GM21528 (cell line): Measurements from ENCODE around the gene TMEM184B.
"Not testable (repeated sequence)": the region's sequence is repeated elsewhere in the genome, so short reads cannot be mapped to it uniquely, and the experiment has no call there.

Source experiments
- ATAC-seq: cut with Tn5 transposase; IDR thresholded peaks from one replicate; pipeline ENCODE4 v1.9.1; 2021; ENCODE audit warnings: mild to moderate bottlenecking, moderate library complexity; ENCODE audit not compliant: unreplicated experiment, low FRiP score

Gene TMEM184B

DNA sequence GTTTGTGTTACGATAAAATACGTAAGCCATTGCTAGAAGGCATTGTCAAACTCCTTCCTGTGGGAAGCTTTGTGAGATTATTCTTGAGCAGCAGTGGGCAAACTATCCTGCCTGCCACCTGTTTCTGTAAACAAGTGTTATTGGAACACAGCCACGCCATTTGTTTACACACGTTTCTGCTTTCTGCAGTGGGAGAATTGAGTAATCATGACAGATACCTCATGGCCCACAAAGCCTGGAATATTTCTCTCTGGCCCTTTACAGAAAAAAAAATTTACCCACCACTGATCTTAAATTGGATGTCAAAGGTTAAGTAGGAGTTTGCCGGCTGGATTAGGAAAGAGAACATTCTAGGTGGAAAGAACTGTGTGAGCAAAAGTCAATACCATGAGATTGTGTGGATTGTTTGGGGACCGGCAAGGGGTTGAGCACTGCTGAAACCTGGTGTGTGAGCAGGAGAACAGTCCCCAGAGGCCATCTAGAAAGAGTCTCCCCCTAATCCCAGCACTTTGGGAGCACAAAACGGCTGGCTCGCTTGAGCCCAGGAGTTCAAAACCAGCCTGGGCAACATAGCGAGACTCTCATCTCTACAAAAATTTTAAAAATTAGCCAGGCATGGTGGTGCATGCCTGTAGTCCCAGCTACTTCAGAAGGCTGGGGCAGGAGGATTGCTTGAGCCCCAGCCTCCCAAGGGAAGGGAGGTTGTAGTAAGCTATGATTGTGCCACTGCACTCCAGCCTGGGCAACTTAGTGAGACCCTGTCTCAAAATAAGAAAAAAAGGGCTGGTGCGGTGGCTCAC, 85.2 kb downstream of the TMEM184B start:
- no peak for ATAC-seq

DNA sequence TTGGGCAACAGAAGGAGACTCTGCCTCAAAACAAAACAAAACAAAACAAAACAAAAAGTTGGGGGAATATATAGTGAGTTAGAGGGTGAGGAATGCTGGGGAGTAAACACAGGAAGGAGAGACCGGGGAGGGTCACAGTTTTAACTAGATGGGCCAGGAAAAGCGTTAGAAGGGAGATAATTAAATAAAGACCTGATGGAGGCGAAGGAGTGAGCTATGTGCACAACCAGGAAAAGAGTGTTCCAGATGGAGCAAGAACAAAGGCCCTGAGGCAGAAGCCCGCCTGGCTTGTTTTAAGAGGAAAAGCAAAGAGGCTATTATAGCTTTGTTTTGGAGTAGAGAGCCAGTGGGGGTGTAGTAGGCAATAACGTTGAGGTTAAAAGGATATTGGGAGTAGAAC, 86.4 kb downstream of the TMEM184B start:
- no peak for ATAC-seq

DNA sequence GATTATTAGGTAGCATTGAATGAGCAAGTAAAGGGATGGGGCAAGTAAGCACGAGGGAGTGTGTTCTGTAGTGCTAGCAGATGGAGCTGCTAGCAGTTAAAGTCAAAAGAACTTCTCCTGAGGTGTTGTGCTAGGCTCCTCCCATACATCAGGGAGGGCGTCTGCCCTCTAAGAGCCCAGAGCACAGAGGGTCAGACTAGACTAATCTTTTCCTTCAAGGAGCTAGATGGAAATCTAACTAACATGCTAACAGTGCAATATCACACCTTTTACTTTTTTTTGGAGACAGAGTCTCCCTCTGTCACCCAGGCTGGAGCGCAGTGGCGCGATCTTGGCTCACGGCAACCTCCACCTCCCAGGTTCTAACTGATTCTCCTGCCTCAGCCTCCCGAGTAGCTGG, 88.0 kb downstream of the TMEM184B start:
- ATAC-seq: no peak

DNA sequence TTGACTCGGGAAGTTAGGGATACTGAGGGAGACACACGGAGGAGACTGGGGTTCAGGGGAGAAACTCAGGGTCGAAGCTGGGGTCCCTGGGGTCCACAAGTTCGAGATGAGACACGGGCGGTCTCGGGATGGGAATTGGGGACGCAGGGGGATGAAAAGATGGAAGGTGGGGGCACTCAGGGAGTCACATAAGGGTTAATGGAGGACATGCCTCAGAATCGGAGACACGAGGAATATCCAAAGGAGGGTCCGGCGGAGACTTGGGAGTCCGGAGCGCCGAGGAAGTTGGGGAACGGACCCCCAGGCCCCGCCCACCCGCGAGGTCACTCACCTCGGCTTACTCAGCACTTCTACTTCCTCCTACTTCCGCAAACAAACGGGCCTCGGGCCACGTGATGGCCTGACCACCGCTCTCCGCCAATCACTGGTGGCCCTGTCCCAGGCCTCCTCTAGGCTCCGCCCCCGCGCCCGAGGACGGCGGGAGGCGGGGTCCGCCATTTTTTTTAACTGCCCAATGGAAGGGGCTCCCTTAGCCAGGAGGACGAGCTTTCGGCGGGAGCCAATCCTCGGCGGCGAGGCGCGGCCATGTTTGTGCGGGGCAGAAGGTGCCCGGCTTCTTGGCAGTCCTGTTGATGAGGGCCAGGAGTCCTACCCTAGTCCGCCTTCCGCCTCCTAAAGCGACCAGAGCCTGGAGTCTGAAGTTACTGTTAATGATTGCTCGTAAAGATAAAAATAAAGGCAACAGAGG, 91.2 kb downstream of the TMEM184B start, which contains the start of gene PLA2G6:
PLA2G6 (minus strand) TSS at position 378 of the 748 bp plus-strand sequence. CDS start 12,404 bp downstream, outside the sequence.
- ATAC-seq: peak; percentile 83

DNA sequence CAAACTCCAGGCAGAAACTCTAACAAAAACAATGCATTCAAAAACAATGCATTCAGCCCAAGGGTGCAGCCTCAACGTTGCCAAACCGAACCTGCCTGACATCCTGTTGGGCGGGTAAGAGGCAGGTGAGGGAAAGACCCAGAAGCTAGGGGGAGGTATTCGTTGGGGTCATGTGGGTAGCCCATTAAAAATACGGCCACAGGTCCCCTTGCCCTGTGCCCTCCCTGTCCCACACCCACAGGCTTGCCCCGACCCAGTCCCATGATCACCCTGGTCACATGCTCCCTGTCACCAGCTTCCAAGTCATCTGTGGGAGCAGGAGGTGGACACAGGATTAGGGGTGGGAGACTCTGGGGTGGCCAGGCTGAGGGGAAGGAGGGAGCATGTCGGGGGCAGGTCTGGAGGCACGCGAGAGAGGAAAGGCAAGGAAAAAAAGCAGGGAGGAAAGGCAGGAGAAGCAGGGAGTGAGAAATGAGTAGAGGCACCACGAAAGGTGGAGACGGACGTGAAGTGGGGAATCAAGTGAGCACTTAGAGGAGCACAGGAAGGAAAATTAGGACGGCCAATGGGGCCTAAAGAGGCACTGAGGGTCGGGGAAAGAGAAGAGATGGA, 91.9 kb downstream of the TMEM184B start:
- ATAC-seq: no peak

DNA sequence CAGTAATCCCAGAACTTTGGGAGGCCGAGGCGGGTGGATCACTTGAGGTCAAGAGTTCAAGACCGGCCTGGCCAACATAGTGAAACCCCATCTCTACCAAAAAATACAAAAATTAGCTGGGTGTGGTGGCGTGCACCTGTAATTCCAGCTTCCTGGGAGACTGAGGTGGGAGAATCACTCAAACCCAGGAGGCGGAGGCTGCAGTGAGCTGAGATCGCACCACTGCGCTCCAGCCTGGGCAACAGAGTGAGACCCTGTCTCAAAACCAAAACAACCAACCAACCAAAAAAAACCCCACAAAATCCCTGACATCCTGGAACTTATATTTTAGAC, 94.2 kb downstream of the TMEM184B start:
- not testable (repeated sequence) for ATAC-seq

DNA sequence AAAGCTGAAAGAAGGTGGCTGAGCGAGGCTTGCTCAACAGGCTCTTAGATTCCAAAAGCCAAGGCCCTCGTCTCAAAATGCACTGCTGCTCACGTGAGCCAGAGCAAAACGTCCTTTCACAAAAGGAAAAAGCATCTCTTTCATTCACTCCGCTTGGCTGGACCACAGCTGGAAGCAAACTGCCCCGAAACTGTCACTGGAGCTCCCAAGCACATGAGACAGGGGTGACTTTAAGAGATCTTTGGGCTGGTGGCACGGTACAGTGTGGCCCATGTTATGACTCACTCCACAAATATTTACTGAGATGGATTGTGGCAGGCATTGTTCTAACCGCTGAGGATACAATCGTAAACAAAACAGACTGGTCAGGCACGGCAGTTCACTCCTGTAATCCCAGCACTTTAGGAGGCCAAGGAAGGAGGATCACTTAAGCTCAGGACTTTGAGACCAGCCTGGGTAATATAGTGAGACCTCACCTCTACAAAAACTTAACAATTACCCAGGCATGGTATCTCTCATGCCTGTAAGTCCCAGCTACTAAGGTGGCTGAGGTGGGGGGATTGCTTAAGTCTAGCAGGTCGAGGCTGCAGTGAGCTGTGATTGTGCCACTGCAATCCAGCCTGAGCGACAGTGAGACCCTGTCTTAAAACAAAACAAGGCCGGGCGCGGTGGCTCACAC, 94.7 kb downstream of the TMEM184B start:
- ATAC-seq: no peak

DNA sequence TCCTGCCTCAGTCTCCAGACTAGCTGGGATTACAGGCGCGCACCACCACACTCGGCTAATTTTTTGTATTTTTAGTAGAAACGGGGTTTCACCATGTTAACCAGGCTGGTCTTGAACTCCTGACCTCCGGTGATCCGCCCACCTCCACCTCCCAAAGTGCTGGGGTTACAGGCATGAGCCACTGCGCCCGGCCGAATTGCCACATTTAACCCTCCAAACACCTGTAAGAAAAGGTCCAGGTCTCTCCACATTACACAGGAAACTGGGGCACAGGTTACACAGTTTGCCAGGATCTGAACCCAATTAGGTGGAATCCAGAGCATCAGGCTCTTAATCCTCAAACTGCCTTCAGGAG, 95.3 kb downstream of the TMEM184B start:
- not testable (repeated sequence) for ATAC-seq

DNA sequence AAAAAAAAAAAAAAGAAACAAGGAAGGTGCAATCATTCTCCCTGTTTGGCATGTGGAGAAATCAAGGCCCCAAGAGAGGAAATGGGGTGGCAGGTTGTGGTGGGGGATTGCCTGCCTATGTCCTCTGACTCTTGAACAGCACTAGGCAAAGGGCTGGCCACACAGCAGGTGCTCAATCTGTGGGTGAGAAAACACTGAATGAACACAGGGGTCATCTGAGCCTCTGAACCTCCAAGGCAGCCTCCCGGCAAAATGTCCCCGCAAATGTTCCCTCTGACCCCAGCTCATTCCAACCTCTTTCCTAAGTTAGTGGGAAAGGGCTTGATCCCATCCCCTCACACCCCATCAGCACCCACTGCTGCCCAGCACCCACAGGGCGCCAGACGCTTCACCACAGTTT, 95.8 kb downstream of the TMEM184B start:
- ATAC-seq: no peak

DNA sequence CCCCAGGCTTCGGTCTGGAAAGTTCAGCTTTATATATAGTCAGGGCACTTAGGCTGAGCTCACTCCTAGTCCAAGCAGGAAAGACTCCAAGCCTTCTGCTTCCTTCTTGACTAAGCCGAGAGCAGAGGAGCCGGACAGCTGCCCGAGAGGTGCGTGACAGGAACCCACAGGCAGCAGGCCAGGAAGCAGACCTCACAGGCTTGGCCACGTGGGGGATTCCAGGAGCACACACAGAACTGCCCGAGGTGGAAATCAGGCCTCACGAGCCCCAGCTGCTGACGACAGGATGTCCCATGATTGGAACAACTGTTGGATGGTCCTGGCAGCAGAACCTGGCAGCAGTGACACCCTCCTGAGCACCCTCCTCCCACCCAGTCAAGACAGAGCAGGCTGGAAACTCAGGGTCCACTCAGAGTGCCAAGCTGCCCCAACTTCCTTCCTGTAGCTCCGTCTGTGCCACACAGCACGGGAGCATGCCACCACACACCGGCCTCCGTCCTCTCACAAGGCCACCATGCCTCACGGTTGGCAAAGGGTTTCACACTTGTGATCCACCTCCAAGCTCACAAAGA, 96.6 kb downstream of the TMEM184B start:
- no peak for ATAC-seq

DNA sequence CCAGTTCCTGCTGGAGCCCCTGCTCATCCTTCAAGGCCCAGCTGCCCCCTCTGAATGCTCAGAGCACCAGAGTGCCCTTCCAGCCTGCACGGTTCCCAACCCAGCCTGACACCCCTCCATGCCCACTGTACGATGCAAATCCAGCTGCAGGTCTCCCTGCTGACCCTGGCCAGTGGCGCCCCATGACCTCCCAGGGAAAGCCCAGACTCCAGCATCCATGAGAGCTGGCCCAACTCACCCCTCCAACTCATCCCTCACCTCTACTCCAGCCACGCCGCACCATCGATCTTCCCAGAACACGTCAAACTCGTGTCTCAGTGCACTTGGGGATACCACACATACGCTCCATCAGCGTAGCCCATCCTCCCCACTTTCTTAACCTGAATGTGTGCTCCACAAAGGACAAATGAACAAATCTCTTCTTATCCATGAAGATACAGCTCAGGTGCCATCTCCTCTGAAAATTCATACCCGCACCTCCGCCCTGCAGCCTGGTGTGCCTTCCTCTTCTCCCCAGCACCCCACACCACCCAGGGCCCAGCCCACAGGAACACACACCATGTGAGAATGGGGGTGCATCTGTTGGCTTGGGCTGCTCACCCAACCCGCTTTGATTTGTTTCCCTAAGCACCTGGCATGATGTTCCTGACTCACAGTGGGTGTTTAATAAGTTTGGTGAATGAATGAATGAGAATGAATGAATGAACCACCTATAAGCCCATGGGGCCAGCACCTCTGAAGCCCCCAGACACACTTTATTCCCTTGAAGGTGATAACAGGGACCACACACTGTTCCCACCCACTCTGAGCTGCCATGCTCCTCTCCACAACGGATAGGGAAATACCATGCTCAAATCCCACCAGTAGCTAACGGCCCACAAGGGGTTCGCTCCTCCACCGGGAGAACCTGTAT, 97.3 kb downstream of the TMEM184B start:
- ATAC-seq: no peak

DNA sequence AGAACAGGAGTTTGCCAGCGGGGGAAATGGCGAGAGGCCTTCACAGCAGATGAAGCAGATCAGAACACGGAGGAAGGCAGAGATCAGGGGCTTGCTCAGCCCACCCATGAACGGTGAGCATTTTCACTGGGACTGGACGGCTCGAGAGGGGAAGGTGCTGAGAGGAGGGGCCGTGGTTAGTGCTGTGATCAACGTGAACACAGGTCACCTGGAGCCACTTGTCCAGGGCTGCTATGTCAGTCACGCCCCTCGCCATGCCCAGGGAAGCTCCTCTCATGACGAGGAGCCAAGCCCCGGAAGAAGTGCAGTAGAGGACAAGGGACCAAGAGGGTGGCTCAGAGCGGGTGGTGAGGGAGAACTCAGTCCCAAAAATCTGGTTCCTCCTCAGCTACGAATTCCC, 98.2 kb downstream of the TMEM184B start:
- no peak for ATAC-seq

DNA sequence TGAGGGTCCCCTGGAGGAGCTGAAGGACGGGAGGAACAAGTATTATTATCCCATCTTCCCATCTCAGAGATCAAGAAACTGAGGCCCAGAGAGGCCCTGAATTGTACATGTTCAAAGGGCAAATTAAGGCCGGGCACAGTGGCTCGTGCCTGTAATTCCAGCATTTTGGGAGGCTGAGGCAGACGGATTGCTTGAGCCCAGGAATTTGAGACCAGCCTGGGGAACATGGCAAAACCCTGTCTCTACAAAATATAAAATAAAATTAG, 99.2 kb downstream of the TMEM184B start:
- ATAC-seq: no peak

DNA sequence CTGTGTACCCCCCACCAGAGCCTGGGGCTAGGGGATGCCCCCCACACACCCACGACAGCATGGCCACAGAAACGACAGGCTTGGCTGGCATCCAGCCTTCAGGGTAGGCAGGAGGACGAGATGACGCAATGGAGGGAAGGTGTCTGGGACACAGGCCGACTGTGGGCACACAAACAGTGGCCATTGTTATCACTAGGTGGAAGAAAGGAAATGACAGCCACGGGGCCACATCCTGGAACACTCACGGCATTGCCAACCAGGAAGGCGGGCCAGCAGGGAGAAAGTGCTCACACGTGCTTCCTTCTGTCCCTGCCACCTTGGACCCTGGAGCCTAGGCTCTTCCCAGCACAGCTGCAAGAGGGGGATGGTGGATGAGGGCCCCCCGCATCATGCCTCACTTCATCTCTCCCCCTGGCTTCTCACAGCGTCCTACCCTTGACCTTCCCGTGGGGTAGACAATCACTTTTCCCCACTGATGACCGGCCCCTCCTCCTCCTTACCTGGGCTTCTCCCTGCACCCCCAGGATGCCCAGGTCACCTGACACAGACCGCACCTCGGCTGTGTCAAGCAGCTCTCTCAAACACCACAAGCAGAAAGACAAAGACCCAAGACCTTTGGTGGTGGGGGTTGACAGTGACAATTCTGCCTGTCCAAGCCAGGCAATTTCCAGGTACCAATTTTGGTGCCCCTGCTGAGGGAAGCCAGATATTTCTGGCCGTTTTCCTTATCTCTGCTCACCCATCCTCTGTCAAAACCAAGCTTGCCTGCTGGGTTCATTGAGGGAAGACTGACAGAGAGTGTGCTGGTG, 99.8 kb downstream of the TMEM184B start:
- no peak for ATAC-seq

DNA sequence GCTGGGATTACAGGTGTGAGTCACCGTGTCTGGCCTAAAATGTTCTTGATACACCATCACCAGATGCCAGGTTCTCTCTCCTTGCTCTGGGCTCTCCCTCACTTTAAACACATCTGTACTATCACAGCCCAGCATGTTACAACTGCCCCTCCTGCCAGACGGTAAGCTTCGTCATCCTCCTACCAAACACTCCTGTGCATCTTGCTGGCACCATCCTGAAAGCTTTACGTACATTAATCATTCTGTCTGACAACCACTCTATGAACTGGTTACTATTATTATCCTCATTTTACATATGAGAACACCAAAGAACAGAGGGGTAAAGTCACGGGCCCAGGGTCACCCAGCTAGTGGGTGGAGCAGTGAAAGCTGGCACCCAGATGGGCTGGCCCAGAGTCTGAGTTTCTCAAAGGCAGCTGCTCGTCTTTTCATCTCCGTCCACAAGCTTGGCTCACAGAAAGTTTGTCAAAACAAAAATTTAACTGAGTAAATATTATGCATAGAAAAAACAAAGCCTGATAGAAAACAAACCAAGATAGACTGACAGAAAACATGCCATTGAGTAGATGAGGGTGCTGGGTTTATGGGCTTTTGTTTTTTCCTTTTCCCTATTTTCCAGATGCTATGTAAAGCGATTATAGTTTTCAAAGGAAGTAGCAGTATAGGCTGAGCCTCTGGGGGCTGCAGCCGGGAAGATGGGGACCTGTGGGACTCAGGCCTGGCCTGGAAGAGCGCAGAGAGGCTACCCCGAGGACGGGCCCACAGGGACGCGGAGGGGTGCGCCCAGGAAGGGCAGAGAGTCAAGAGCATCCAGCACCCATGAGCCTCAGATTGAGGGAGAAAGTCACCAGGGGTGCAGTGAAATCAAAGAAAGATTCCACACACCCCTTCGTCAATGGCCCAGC, 100.6 kb downstream of the TMEM184B start:
- no peak for ATAC-seq

DNA sequence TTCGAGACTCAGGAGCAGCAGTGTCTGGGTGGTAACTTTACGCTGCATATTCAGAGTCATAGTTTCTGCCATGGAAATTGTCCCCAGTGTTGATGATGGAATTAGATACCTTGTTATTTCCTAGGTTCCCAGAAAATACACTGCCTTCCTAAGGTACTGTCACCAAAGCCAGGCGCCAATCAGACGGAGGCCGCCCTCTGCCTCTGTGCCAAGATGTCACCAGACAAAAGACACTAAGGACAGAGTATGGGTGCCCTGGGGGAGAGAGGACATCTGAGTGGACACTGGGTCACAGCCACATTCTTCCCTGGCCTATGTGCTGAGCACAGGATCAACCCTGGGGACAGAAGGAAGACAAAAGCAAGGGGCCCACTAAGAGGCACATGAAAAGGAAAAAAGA, 102.3 kb downstream of the TMEM184B start:
- no peak for ATAC-seq
